K562 treated with DMSO at 1 percent for 24 hours (cell line): ENCODE data around the gene ATP2B2. TPM values are rescaled to one million over a fixed set of nuclear protein-coding genes. Genes with fewer than 3 reads are reported as not detected.

Experiments used
- total RNA-seq: library from RNA; unstranded; fragments of 300-600 nt; gene quantifications from 2 replicates; pipeline ENCODE4 v1.2.3, GENCODE V29; 2022; ENCODE audit warnings: low read depth; ENCODE audit not compliant: insufficient read depth

Gene ATP2B2
- not detected in 2 replicates for total RNA-seq

GRCh38 chr3:10505050-10505790, at the start of gene ATP2B2:
Gene ATP2B2 (minus strand): TSS chr3:10505586. CDS start chr3:10449543, 56,043 bp downstream.

GRCh38 chr3:10292505-10293419, 212.6 kb downstream of the ATP2B2 start, which contains the start of gene GHRL:
Gene GHRL (minus strand): TSS chr3:10292947. CDS start chr3:10290180, 2,767 bp downstream.

Other genes starting within 250 kb of the ATP2B2 start
- gene GHRL, start 212.6 kb downstream of the ATP2B2 start, total RNA-seq, result not detected in 2 replicates
- gene SEC13, start 184.5 kb downstream of the ATP2B2 start, total RNA-seq, result 188 and 205 TPM in 2 replicates